Right atrium auricular region (tissue), 2 donors: ENCODE data around the gene MAIP1. TPM values are rescaled to one million over a fixed set of nuclear protein-coding genes. Genes with fewer than 3 reads are reported as not detected.
A peak's percentile ranks its signal among the peaks of the same experiment; 100 is the strongest.

Source experiments
- DNase-seq: peaks from one replicate; pipeline ENCODE4 v3.0.0-alpha.2; 2019; ENCODE audit warnings: low spot score
- H3K27ac ChIP-seq, 2 donors: fragments of 200-600 bp; sonication (generic); 1 replicate in 1 of 2; 2 replicates in 1 of 2; pipeline ENCODE4 v1.5.1; 2016 to 2019
- H3K27me3 ChIP-seq, 2 donors: fragments of 200-600 bp; sonication (generic); one replicate each; pipeline versions ENCODE4 v1.5.1 to v1.6.0; 2017 to 2019
- H3K36me3 ChIP-seq: fragments of 200-600 bp; sonication (generic); one replicate; pipeline ENCODE4 v1.5.1; 2016
- H3K4me1 ChIP-seq, 2 donors: fragments of 200-600 bp; sonication (generic); one replicate each; pipeline versions ENCODE4 v1.5.1 to v1.6.0; 2017 to 2019
- H3K4me3 ChIP-seq, 2 donors: fragments of 200-600 bp; sonication (generic); 1 replicate in 1 of 2; 2 replicates in 1 of 2; pipeline ENCODE4 v1.5.1; 2017 to 2019; ENCODE audit warnings: mild to moderate bottlenecking in 1 of 2, moderate library complexity in 1 of 2
- H3K9me3 ChIP-seq, 2 donors: fragments of 200-600 bp; sonication (generic); one replicate each; pipeline ENCODE4 v1.5.1; 2019
- total RNA-seq, 2 donors: library from RNA; depleted of rRNA; stranded (reverse); fragments of >200 nt; gene quantifications; one replicate each; pipeline ENCODE4 v1.1.0, GENCODE V29; 2016
- TF ChIP-seq, protein P1 (sequence below), 2 donors: fragments of 200-600 bp; sonication (generic); IDR thresholded peaks; one replicate each; pipeline ENCODE4 v1.5.1; 2019; ENCODE audit warnings: antibody characterized with exemption in 2 of 2

MAIP1 gene
- total RNA-seq, 2 donors from 2014 or later, result 11.0 to 18.2 TPM

DNA sequence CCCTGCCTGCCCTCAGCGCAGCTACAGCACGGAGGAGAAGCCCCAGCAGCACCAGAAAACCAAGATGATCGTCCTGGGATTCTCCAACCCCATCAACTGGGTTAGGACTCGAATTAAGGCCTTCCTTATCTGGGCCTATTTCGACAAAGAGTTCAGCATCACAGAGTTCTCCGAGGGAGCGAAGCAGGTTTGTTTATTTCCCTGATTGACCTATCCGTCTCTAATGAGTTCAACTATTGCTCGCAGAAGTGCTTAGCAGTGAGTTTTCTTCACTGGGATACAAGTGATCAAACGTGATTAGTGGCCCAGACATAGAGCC, 639 bp downstream of the MAIP1 start:
- Histone ChIP-seq H3K27me3 (no peaks in the 10 kb centered on the region), H3K4me3 (peak overlapping the region; percentile 88 to 91), H3K4me1 (peaks cover 0 to 41% of the 10 kb centered on the region in 2 donors), H3K9me3 (no peaks in the 10 kb centered on the region), H3K27ac (peak overlapping the region; percentile 90 to 92), H3K36me3 (peaks cover 12% of the 10 kb centered on the region)
- TF ChIP-seq, protein P1, sequence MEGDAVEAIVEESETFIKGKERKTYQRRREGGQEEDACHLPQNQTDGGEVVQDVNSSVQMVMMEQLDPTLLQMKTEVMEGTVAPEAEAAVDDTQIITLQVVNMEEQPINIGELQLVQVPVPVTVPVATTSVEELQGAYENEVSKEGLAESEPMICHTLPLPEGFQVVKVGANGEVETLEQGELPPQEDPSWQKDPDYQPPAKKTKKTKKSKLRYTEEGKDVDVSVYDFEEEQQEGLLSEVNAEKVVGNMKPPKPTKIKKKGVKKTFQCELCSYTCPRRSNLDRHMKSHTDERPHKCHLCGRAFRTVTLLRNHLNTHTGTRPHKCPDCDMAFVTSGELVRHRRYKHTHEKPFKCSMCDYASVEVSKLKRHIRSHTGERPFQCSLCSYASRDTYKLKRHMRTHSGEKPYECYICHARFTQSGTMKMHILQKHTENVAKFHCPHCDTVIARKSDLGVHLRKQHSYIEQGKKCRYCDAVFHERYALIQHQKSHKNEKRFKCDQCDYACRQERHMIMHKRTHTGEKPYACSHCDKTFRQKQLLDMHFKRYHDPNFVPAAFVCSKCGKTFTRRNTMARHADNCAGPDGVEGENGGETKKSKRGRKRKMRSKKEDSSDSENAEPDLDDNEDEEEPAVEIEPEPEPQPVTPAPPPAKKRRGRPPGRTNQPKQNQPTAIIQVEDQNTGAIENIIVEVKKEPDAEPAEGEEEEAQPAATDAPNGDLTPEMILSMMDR (IDR thresholded peaks at IDR 0.05), result no peak
- no peak for DNase-seq

DNA sequence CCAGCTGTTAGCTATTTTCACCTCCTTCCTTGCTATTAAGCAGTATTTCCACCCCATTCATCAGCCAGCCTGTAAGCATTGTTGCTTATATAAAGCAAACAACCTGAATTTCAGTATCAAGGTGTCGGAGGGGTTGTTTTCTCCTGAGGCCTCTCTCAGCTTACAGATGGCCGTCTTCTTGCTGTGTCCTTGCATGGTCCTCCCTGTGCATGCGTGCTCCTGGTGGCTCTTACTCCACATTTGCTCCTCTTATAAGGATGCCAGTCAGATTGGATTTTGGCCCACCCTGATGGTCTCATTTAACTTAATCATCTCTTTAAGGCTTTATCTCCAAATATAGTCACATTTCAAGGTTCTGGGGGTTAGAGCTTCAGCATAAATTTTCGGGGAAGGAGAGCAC, 2.6 kb downstream of the MAIP1 start:
- H3K36me3 ChIP-seq, result peaks cover 28% of the 10 kb centered on the region

DNA sequence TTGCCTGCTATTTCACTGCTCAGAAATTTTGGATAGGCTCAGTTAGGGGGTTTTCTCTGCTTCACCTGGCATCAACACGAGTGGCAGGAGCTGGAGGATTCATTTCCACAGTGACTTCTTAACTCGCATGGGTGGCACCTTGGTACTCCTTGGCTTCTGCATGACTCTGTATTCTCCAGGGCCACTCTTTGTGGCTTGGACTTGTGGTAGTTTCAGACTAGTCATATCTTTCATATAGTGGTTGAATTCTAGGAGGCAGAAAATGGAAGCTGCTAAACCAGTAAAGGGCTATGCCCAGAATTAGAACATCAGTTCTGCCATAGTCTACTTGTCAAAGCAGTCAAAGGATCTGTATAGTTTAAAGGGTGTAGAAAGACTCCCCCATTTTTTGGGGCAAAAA, 6.8 kb downstream of the MAIP1 start:
- H3K27me3 ChIP-seq, result no peaks in the 10 kb centered on the region
- no peaks in the 10 kb centered on the region for H3K9me3 ChIP-seq
- no peak for DNase-seq
- TF ChIP-seq, protein P1 (IDR thresholded peaks at IDR 0.05), result no peak
- no peak overlapping the region for H3K27ac ChIP-seq
- H3K4me1 ChIP-seq, result peaks cover 0 to 12% of the 10 kb centered on the region in 2 donors
- H3K4me3 ChIP-seq, result no peak overlapping the region
- peaks cover 52% of the 10 kb centered on the region for H3K36me3 ChIP-seq

More for the DNA sequence above, 2.6 kb downstream of the MAIP1 start:
- Histone ChIP-seq H3K27me3 (no peaks in the 10 kb centered on the region), H3K9me3 (no peaks in the 10 kb centered on the region), H3K4me1 (peaks cover 0 to 41% of the 10 kb centered on the region in 2 donors), H3K27ac (no peak overlapping the region), H3K4me3 (no peak overlapping the region)
- TF ChIP-seq, protein P1 (IDR thresholded peaks at IDR 0.05), result no peak
- no peak for DNase-seq

DNA sequence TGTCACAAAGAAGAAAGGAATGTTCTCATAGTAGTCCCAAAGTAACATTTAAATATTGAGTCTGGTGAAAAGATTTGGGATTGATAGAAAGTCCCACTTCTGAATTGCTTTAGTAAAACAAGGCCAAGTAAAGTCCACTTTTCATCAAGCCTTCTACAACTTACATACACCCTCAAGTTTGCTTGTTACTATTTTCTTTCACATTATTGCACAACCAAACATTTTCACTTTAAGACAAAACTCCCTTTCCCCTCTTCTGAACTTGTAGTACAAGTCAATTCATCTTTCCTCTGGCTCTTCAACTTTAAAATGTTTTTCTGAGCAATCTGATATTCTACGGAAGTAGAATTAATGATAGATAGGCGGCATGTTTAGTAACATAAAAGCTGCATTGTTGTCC, 11.0 kb downstream of the MAIP1 start:
- Histone ChIP-seq H3K9me3 (no peaks in the 10 kb centered on the region), H3K27me3 (no peaks in the 10 kb centered on the region), H3K4me3 (no peak overlapping the region), H3K36me3 (peaks cover 36% of the 10 kb centered on the region), H3K4me1 (no peaks in the 10 kb centered on the region), H3K27ac (no peak overlapping the region)
- TF ChIP-seq, protein P1 (IDR thresholded peaks at IDR 0.05), result no peak
- DNase-seq, result no peak

DNA sequence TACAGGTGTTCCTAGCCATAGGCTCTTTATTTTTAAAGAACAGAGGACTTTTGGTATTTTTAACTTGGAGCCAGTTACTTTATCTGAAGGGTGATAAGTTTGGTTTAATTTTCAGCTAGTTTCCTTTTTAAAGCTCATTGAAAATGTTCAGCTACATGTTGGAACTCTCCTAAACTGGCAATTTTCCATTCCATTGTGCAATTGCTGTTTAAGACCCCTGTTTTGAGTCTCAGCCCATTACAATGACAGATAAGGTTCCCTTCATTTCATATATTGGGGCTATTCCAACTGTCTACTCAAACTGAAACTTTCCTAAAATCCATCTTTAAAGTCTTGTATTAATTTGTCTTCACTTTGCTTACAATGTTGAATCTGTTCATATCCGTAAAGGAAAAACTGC, 11.6 kb downstream of the MAIP1 start:
- Histone ChIP-seq H3K4me3 (no peak overlapping the region), H3K36me3 (peaks cover 30% of the 10 kb centered on the region), H3K27ac (no peak overlapping the region), H3K9me3 (no peaks in the 10 kb centered on the region), H3K27me3 (no peaks in the 10 kb centered on the region), H3K4me1 (no peaks in the 10 kb centered on the region)
- TF ChIP-seq, protein P1 (IDR thresholded peaks at IDR 0.05), result no peak
- no peak for DNase-seq

DNA sequence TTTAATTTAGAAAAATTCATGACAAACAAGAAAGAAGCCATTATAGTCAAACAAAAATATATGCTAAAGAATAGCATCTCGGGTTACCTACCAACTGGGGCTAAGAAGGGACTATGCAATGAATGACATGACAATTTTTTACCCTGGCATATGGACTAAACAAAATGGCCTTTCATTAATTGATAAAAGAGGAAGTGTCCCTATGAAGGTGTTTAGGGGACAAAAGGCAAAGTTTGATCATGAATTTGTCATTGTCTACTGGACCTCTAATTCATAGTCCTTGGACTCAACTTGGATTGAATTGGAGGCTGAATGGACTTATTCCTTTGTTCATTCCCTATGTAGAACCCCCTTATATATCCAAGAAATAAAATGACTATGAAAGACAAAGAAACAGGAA, 12.7 kb downstream of the MAIP1 start:
- TF ChIP-seq, protein P1 (IDR thresholded peaks at IDR 0.05), result no peak
- Histone ChIP-seq H3K27ac (no peak overlapping the region), H3K27me3 (no peaks in the 10 kb centered on the region), H3K36me3 (peaks cover 23% of the 10 kb centered on the region), H3K9me3 (no peaks in the 10 kb centered on the region), H3K4me3 (no peak overlapping the region), H3K4me1 (no peaks in the 10 kb centered on the region)
- no peak for DNase-seq
